ENCODE measurements around the gene LEFTY2. TPM values are rescaled to one million over a fixed set of nuclear protein-coding genes. Genes with fewer than 3 reads are reported as not detected.

The LEFTY2 gene
- polyA plus RNA-seq, 3 donors, result not detected

- H3K4me3 Mint-ChIP-seq, result no peak overlapping the region
- Histone ChIP-seq H3K9me3 (replicated peaks in 1 of 2; ENCODE audit: control insufficient read depth in 1 of 2, insufficient read depth in 1 of 2, low read length in 2 of 2) (no peaks in the 10 kb centered on the region), H3K4me1 (ENCODE audit: control insufficient read depth in 1 of 2, insufficient read depth in 2 of 2, low read length in 2 of 2) (no peaks in the 10 kb centered on the region), H3K36me3 (replicated peaks in 1 of 2; ENCODE audit: control insufficient read depth in 1 of 2, insufficient read depth in 2 of 2, low read length in 2 of 2) (no peaks in the 10 kb centered on the region), H3K27me3 (ENCODE audit: control insufficient read depth in 2 of 2, insufficient read depth in 2 of 2, low read length in 2 of 2) (no peaks in the 10 kb centered on the region), H2AFZ (ENCODE audit: insufficient read depth, low read depth, low read length, poor library complexity, severe bottlenecking) (no peak overlapping the region), H3K4me2 (replicated peaks; ENCODE audit: extremely low read depth, low read length, poor library complexity, severe bottlenecking) (no peak overlapping the region), H4K20me1 (ENCODE audit: insufficient read depth, low read length) (no peaks in the 10 kb centered on the region), H3K79me2 (ENCODE audit: insufficient read depth, low read length) (no peaks in the 10 kb centered on the region), H3K27ac (ENCODE audit: low read depth in 1 of 2, low read length in 2 of 2) (no peak overlapping the region), H3K9ac (ENCODE audit: insufficient read depth, low read length, poor library complexity, severe bottlenecking) (no peak overlapping the region), H3K4me3 (replicated peaks in 1 of 3; ENCODE audit: low read depth in 2 of 3, low read length in 3 of 3) (no peak overlapping the region)
- 97% methylated on average over 4 of the region's 4 CpGs for WGBS (ENCODE audit: insufficient coverage)
- peaks cover 0 to 2% (median 0%) of the 10 kb centered on the region in 3 donors for H3K27me3 Mint-ChIP-seq (ENCODE audit: low read depth in 3 of 3)
- no peaks in the 10 kb centered on the region for H3K9me3 Mint-ChIP-seq
- no peak overlapping the region for H3K27ac Mint-ChIP-seq
- no peaks in the 10 kb centered on the region for H3K4me1 Mint-ChIP-seq
- TF ChIP-seq, protein P1, sequence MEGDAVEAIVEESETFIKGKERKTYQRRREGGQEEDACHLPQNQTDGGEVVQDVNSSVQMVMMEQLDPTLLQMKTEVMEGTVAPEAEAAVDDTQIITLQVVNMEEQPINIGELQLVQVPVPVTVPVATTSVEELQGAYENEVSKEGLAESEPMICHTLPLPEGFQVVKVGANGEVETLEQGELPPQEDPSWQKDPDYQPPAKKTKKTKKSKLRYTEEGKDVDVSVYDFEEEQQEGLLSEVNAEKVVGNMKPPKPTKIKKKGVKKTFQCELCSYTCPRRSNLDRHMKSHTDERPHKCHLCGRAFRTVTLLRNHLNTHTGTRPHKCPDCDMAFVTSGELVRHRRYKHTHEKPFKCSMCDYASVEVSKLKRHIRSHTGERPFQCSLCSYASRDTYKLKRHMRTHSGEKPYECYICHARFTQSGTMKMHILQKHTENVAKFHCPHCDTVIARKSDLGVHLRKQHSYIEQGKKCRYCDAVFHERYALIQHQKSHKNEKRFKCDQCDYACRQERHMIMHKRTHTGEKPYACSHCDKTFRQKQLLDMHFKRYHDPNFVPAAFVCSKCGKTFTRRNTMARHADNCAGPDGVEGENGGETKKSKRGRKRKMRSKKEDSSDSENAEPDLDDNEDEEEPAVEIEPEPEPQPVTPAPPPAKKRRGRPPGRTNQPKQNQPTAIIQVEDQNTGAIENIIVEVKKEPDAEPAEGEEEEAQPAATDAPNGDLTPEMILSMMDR (IDR thresholded peaks at IDR 0.05), result no peak
- DNase-seq, result no peak
- intact Hi-C loops (cut with micrococcal nuclease), result no loop called here
- no peaks in the 10 kb centered on the region for H3K36me3 Mint-ChIP-seq
Observed at GRCh38 chr1:225903623-225904022, 37.4 kb downstream of the LEFTY2 start.

DNA sequence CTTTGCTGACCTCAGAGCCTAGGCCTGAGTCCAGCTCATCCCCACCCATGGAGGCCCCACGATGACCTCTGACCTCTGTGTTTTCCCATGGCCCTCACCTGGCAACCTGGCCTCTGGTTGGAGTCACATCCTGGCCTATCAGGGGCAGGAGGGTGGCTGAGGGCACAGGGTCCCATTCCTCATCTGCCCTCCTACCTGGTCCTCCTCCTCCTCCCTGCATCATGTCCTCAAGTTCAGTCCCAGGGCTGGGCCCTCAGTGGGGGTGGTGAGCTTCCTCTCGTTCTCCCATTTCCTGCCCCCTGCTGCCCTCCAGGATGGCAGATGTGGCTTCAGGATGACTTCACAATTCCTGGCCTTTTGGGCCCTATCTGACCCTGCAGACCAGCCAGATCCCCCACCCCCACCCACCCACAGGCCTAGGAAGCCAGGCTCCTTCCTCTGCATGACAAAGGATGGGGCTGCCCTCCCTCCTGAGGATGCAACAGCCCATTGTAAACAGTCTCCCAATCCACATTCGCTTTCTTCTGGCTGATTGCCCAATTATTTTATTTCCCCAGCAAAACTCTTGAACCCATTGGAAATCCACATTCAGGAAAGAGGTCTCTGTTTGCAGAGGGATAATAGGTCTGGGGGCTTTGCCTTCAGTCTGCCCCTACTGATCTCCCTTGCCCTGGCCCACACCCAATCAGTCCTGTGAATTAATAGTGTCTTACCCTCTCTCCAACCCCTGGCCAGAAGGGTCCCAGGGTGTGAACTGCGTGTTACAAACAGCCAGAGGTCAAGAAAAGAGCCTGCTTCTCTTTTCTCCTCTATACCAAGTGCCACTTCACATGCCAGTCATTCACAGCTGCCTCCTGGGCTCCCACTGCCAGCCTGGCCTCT is 41.7 kb downstream of the LEFTY2 start:
- Mint-ChIP-seq H3K9me3 (no peaks in the 10 kb centered on the region), H3K27me3 (ENCODE audit: low read depth in 3 of 3) (peaks cover 0 to 2% (median 1%) of the 10 kb centered on the region in 3 donors), H3K4me3 (no peak overlapping the region), H3K27ac (no peak overlapping the region), H3K4me1 (peaks cover 7% of the 10 kb centered on the region), H3K36me3 (no peaks in the 10 kb centered on the region)
- intact Hi-C loops (cut with micrococcal nuclease), result no loop called here
- no peaks in the 10 kb centered on the region for H3K36me3 ChIP-seq (replicated peaks in 1 of 2; ENCODE audit: control insufficient read depth in 1 of 2, insufficient read depth in 2 of 2, low read length in 2 of 2)
- H2AFZ ChIP-seq (ENCODE audit: insufficient read depth, low read depth, low read length, poor library complexity, severe bottlenecking), result no peak overlapping the region
- no peak for DNase-seq
- TF ChIP-seq, protein P1 (IDR thresholded peaks at IDR 0.05), result no peak
- no peak overlapping the region for H3K4me3 ChIP-seq (replicated peaks in 1 of 3; ENCODE audit: low read depth in 2 of 3, low read length in 3 of 3)
- 61% methylated on average over 3 of the region's 4 CpGs for WGBS (ENCODE audit: insufficient coverage)
- no peaks in the 10 kb centered on the region for H3K79me2 ChIP-seq (ENCODE audit: insufficient read depth, low read length)
- no peaks in the 10 kb centered on the region for H3K9me3 ChIP-seq (replicated peaks in 1 of 2; ENCODE audit: control insufficient read depth in 1 of 2, insufficient read depth in 1 of 2, low read length in 2 of 2)
- no peak overlapping the region for H3K9ac ChIP-seq (ENCODE audit: insufficient read depth, low read length, poor library complexity, severe bottlenecking)
- H3K4me2 ChIP-seq (replicated peaks; ENCODE audit: extremely low read depth, low read length, poor library complexity, severe bottlenecking), result no peak overlapping the region
- no peaks in the 10 kb centered on the region for H3K4me1 ChIP-seq (ENCODE audit: control insufficient read depth in 1 of 2, insufficient read depth in 2 of 2, low read length in 2 of 2)
- no peaks in the 10 kb centered on the region for H4K20me1 ChIP-seq (ENCODE audit: insufficient read depth, low read length)
- H3K27ac ChIP-seq (ENCODE audit: low read depth in 1 of 2, low read length in 2 of 2), result no peak overlapping the region
- no peaks in the 10 kb centered on the region for H3K27me3 ChIP-seq (ENCODE audit: control insufficient read depth in 2 of 2, insufficient read depth in 2 of 2, low read length in 2 of 2)

All from CD14-positive monocyte (primary cell).